ENCODE data around the gene SLC37A3. TPM values are rescaled to one million over a fixed set of nuclear protein-coding genes. Genes with fewer than 3 reads are reported as not detected.

Gene SLC37A3
- total RNA-seq, 4 donors from 2014 or later = 87.9 to 359 (median 148) TPM

- peaks cover 0 to 3% of the 10 kb centered on the region in 2 donors for H3K4me1 ChIP-seq
- intact Hi-C loops (cut with DNase I; ENCODE audit: low total_unique reads) = no loop called here
- no peaks in the 10 kb centered on the region for H3K27me3 ChIP-seq
- H3K4me3 ChIP-seq = no peak overlapping the region
- no peak for DNase-seq
- TF ChIP-seq POLR2A (IDR thresholded peaks at IDR 0.05) = no peak
- no peak for TF ChIP-seq CTCF (IDR thresholded peaks at IDR 0.05)
- no peaks in the 10 kb centered on the region for H3K9me3 ChIP-seq
- H3K36me3 ChIP-seq = no peaks in the 10 kb centered on the region
- H3K27ac ChIP-seq = no peak overlapping the region
Observed at GRCh38 chr7:140304191-140304799, 94.0 kb downstream of the SLC37A3 start.

- H3K36me3 ChIP-seq = no peaks in the 10 kb centered on the region
- intact Hi-C loops (cut with DNase I; ENCODE audit: low total_unique reads) = no loop called here
- H3K27me3 ChIP-seq = no peaks in the 10 kb centered on the region
- DNase-seq = no peak
- no peaks in the 10 kb centered on the region for H3K4me1 ChIP-seq
- no peak overlapping the region for H3K4me3 ChIP-seq
- H3K27ac ChIP-seq = no peak overlapping the region
- H3K9me3 ChIP-seq = no peaks in the 10 kb centered on the region
- no peak for TF ChIP-seq POLR2A (IDR thresholded peaks at IDR 0.05)
- no peak for TF ChIP-seq CTCF (IDR thresholded peaks at IDR 0.05)
Observed at GRCh38 chr7:140300243-140301136, 97.8 kb downstream of the SLC37A3 start.

GRCh38 chr7:140298213-140298612 is 100.1 kb downstream of the SLC37A3 start:
- Histone ChIP-seq H3K36me3 (no peaks in the 10 kb centered on the region), H3K27me3 (no peaks in the 10 kb centered on the region), H3K4me3 (no peak overlapping the region), H3K27ac (no peak overlapping the region), H3K9me3 (no peaks in the 10 kb centered on the region), H3K4me1 (no peaks in the 10 kb centered on the region)
- intact Hi-C loops (cut with DNase I; ENCODE audit: low total_unique reads) = no loop called here
- DNase-seq = no peak
- TF ChIP-seq POLR2A (IDR thresholded peaks at IDR 0.05) (no peak), CTCF (IDR thresholded peaks at IDR 0.05) (no peak)

- Histone ChIP-seq H3K4me1 (no peaks in the 10 kb centered on the region), H3K27ac (no peak overlapping the region), H3K9me3 (no peaks in the 10 kb centered on the region), H3K4me3 (no peak overlapping the region), H3K27me3 (no peaks in the 10 kb centered on the region), H3K36me3 (no peaks in the 10 kb centered on the region)
- no peak for DNase-seq
- intact Hi-C loops (cut with DNase I; ENCODE audit: low total_unique reads) = no loop called here
- no peak for TF ChIP-seq CTCF (IDR thresholded peaks at IDR 0.05)
- TF ChIP-seq POLR2A (IDR thresholded peaks at IDR 0.05) = no peak
Observed at GRCh38 chr7:140297192-140297591, 101.1 kb downstream of the SLC37A3 start.

GRCh38 chr7:140295224-140295738 is 103.0 kb downstream of the SLC37A3 start:
- Histone ChIP-seq H3K4me3 (no peak overlapping the region), H3K36me3 (no peaks in the 10 kb centered on the region), H3K4me1 (no peaks in the 10 kb centered on the region), H3K27me3 (no peaks in the 10 kb centered on the region), H3K9me3 (no peaks in the 10 kb centered on the region), H3K27ac (no peak overlapping the region)
- TF ChIP-seq POLR2A (IDR thresholded peaks at IDR 0.05) (no peak), CTCF (IDR thresholded peaks at IDR 0.05) (no peak)
- no peak for DNase-seq
- intact Hi-C loops (cut with DNase I; ENCODE audit: low total_unique reads) = no loop called here

Measured in uterus (tissue), 4 donors.